NCI-H748 (cell line): ENCODE results near the gene HIGD2A.

Source experiments
- DNase-seq: peaks from one replicate; lab custom pipeline; 2025; ENCODE audit not compliant: unreplicated experiment; lab: John Stamatoyannopoulos, UW

Gene HIGD2A

DNA sequence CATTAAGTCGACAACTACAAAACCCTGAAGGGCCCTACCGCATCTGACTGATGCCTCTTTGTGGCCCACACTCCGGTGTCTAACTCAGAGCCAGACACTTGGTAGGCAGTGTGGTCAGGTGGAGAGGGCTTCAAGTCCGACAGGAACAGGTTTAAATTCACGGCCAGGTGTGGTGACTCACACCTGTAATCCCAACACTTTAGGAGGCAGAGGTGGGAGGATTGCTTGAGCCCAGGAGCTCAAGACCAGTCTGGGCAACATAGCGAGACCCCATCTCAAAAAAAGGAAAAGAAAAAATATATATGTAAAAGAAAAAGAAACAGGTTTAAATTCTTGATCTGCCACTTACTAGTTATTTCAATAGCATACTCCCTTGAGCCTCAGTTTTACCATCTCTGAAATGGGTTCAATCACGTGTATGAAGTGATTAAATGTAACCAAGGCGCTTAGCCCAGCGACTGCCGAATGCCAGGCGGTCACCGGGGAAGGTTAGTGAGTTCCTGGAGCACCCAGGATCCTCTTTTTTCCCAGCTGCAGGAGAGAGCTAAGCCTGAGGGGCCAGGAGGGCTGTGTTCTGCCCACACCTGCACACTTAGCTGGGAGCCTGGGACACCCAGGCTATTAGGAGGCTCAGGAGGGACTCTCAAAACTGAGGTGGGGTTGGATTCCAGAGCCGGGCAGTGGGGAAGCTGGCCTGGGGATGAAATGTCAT lies 26.8 kb downstream of the HIGD2A start:
- no peak for DNase-seq

DNA sequence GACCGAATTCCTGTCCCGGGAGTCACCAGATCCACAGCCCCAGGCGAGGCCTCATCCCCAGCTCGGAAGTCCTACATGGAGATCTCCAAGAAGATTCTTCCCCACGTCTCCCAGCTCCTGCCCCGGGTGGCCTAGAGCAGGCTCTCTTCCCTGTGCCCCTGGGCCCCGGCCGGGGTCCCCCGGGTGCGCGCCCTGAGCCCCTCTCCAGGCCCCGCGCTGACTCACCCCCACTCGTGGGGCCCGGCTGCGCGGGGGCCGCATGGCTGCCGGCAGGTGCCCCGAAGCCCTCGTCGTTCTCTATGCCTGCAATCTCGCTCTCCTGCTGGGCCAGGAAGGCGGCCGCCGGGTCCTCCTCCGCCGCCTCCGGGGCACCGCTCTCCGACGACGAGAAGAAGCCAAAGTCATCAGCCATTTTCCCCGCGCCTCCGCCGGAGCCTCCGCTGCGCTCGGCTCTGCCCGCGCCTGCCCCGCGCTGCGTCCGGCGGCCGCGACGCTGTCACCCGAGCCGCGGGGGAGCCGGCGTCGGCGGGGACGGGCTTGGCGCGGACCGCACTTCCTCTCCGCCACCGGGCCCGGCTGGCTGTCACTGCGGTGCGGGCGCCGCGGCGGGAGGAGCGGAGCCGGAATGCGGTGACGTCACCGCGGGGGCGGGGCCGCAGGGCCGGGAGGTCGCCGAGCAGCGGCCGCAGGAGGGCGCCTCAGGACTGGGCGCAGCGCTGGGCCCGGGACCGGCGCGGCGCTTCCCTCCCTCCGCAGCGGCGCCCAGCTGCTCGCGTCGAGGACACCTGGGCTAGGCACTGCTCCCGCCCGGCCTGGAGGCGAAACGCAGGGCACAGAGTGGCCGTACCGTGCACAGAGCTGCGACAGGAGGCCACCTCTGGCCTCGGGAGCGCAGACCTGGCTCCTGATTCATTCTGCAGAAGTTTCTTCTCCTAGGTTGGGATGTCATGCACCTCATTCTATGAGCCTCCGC lies 27.7 kb downstream of the HIGD2A start, which contains the start of gene CLTB:
Gene CLTB (minus strand): TSS at position 588 of the 973 bp plus-strand sequence. CDS start 176 bp downstream, at position 412.
- peak; percentile 91 for DNase-seq

DNA sequence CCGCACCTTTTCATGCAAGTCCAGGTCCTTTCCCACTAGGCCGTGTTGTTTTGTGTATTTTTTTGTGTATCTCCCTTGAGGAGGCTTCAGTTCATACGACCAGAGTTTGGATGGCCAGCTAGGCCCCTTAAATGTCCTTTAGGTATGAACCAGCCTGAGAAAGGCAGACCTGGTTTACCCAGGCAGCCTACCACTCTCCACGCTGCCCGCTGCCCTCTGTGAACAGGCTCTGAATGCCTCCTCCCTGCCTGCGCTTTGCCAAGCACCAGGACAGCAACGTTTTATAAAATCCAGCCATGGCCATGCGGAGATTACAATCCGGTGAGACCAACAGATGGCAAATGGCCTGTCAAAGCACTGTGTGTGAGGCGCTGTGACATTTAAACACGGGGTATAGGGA lies 28.4 kb downstream of the HIGD2A start:
- DNase-seq = no peak

DNA sequence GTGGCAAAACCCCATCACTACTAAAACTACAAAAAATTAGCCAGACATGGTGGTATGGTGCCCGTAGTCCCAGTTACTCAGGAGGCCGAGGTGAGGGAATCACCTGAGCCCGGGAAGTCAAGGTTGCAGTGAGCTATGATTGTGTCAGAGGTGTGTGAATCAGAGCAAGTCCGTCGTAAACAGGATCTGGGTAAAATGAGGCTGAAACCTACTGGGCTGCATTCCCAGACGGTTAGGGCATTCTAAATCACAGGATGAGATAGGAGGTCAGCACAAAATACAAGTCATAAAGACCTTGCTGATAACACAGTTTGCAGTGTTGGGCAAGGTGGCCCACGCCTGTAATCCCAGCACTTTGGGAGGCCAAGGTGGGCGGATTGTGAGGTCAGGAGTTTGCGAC lies 29.7 kb downstream of the HIGD2A start:
- DNase-seq = no peak

DNA sequence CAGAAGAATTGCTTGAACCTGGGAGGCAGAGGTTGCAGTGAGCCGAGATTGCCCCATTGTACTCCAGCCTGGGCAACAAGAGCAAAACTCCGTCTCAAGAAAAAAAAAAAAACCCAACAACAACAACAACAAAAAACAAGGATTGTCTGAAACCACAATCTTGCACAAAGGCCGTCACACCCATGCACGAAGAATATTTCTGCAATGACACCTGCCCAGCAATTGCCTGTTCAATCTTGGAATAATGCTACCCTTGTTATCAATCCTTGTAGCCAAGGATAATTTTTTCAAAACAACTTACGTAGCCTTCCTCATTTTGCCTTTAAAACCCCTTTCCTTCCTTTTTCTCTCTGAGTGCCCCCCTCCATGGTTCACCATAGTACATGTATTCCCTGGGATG lies 31.5 kb downstream of the HIGD2A start:
- no peak for DNase-seq

DNA sequence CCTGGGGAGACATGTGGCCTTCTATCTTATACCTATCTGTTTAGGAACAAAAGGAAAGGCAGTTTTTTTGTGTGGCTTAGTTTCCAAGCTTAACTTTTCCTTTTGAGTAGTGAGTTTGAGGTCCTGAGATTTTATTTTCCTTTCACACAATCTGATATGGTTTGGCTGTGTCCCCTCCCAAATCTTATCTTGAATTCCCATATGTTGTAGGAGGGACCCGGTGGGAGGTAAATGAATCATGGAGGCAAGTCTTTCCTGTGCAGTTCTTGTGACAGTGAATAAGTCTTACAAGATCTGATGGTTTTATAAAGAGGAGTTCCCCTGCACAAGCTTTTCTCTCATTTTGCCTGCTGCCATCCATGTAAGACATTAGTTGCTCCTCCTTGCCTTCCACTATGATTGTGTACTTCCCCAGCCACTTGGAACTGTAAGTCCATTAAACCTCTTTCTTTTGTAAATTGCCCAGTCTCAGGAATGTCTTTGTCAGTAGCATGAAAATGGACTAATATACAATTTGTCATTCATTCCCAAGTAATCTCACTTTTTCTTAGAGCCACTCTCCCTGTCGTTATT lies 32.5 kb downstream of the HIGD2A start:
- DNase-seq = no peak

DNA sequence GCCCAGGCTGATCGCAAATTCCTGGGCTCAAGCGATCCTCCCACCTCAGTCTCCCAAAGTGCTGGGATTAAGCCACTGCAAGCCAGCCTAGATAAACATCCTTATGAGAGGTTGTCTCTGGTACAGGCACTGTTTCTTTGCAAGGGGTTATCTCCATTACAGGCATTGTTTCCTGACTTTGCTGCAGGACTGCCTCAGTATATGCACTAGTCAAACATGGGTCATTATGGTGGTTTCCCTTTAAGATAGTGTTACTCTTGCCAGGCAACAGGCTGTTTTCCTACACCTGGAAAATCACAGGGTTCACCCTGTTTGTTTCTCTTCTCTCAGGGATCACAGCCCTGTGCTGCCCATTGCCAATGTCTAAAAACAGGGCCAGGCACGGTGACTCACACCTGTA lies 35.6 kb downstream of the HIGD2A start:
- DNase-seq = no peak

DNA sequence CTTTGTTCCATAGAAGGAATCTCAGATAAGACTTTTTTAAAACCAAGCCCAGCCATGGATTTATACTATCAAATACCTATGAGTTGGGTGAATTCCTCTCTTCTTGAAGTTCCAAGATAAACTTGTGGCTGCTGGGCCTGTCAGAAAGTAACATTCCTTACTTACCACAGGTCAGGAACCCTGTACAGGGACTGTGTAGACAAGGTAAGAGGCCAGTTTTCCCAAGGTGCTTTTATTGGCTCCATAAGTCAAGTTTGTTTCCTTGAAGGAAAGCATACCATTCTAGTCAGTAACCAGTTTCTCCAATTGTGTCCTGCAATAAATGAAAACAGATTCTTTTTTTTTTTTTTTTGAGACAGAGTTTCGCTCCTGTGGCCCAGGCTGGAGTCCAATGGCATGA lies 36.6 kb downstream of the HIGD2A start:
- no peak for DNase-seq

DNA sequence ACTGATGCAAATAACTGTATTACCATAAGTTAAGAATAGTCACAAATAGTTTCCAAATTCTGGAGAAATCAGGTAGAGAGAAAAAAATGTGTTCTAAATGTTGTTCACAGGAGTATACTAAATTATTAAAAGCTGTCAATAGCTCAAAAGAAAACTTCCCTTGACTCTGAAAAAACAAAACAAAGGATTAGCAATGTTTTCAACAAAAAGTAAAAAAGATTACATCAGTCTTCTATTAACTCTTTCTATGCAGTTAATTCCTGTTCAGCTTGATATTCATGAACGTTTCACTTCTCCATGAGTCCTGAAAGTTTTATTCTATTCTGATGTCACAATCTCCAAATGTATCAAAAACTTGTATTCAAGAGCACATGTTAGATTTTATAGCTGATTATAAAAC lies 37.2 kb downstream of the HIGD2A start:
- DNase-seq = no peak

DNA sequence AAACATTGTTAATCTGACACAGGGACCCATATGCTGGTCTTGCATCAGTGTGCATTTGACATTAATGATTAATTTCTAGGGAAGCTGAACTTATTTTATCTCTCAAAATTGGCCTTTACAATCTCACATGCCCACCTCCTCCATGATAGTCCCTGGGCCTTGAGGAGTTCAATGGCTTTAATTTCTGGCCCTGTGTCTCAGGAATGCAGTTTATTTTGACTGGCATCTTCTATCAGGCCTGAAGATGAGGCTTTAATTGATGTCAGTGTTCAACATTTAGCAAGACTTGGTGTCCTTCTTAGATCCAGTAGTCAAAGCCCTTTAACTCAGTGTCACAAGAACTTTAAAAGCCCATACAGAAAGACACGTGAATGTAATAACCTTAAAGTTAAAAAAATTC lies 38.3 kb downstream of the HIGD2A start:
- DNase-seq = no peak

DNA sequence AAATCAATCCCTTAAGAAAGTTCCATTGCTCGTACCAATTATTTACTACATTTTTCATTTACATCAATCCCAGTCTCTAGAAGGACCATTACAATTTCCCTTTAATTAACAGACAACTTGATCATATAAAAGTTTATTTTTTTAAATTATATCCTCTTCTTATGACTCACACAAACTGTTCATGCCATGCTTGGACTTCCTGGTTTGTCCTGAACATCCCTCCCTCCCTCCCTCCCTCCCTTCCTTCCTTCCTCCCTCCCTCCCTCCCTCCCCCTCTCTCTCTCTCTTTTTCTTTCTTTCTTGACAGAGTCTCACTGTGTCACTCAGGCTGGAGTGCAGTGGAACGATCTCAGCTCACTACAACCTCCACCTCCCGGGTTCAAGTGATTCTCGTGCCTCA lies 39.4 kb downstream of the HIGD2A start:
- DNase-seq = no peak

DNA sequence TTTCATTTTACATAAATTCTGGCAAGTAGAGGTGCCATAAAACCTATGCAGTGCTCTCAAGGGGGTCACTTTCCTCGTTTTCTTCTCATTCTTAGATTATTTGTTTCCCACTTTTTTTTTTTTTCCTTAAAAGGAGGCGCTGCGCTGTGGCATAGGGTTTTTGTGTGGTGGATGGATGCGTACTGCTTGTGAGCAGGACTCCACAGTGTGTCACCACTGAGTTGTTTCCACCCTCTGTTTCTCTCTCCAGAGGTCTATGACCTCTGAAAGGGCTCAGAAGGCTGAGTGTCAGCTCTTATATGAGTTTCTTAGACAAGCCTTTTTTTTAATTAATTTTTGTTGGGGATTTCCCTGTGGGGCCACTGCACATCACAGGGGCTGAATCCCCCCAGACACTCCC lies 41.4 kb downstream of the HIGD2A start:
- no peak for DNase-seq

DNA sequence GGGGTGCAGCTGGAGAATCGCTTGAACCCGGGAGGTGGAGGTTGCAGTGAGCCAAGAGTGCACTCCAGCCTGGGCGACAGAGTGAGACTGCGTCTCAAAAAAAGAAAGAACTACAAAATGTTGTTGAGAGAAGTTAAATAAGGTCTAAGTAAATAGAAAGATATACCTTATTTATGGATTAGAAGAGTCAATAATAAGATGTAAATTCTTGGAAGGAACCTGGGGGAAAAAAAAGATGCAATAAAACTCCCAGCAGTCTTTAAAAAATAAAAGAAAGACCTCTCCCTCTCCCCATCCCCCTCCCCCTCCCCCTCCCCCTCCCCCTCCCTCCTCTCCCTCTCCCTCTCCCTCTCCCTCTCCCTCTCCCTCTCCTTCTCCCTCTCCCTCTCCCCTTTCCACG lies 44.2 kb downstream of the HIGD2A start:
- DNase-seq = no peak

DNA sequence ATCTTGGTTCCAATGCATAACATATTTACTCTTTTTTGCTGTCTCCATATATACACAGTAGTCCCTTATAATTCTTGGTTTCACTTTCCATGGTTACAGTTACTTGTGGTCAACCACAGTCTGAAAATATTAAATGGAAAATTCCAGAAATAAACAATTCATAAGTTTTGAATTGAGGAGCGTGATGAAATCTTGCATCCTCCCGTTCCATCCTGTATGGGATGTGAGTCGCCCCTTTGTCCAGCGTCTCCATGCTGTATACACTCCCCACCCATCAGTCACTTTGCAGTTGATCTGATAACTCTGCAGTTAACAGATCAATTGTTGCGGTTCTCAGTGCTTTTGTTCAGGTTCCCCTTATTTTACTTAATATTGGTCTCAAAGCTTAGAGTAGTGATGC lies 48.1 kb downstream of the HIGD2A start:
- no peak for DNase-seq

DNA sequence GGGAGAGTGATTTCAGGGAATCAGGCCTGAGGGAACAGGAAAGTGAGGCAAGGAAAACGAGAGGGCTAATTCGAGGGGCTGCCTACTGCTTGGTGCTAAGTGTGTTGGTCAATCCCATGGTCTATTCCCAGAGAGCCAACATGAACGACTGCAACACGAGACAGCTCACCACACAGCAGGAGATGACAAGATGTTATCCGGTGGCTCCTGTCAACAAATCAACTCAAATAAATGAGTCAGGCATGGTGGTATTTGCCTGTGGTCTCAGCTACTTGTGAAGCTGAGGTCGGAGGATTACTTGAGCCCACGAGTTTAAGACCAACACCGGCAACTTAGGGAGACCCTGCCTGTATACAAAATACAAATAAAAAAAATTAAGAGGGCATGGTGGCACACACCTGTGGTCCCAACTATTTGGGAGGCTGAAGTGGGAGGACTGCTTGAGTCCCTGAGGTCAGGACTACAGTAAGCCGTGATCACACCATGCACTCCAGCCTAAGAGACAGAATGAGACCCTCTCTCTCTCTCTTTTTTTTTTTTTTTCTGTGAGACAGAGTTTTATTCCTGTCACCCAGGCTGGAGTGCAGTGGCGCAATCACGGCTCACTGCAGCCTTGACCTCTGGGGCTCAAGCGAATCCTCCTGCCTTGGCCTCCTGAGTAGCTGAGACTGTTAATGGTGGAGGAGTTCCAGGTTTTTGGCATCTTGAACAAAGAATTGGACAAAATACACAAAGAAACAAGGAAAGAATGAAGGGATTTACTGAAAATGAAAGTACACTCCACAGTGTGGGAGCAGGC lies 50.6 kb downstream of the HIGD2A start:
- no peak for DNase-seq
